Neural progenitor cell (in vitro differentiated cells): ENCODE data around the gene ILRUN. TPM values are rescaled to one million over a fixed set of nuclear protein-coding genes. Genes with fewer than 3 reads are reported as not detected.

ENCODE experiments used
- DNase-seq: peaks from one replicate; pipeline ENCODE4 v3.0.0-alpha.2; 2016; ENCODE audit warnings: low spot score
- H2AFZ ChIP-seq: fragments of 200-600 bp; sonication (generic); replicated peaks from 2 replicates; pipeline ENCODE4 v1.6.1; 2016; ENCODE audit warnings: antibody characterized with exemption
- H3F3A ChIP-seq: fragments of 200-600 bp; sonication (generic); 2 replicates; pipeline ENCODE4 v1.6.1; 2016; ENCODE audit warnings: antibody characterized with exemption, low read depth
- H3K27ac ChIP-seq: fragments of 200-600 bp; sonication (generic); 2 replicates; pipeline ENCODE4 v1.5.1; 2016; ENCODE audit warnings: mild to moderate bottlenecking
- H3K27me3 ChIP-seq: fragments of 200-600 bp; sonication (generic); 2 replicates; pipeline ENCODE4 v1.6.1; 2016; ENCODE audit warnings: mild to moderate bottlenecking, moderate library complexity
- H3K36me3 ChIP-seq: fragments of 200-600 bp; sonication (generic); 2 replicates; pipeline ENCODE4 v1.5.1; 2016
- H3K4me1 ChIP-seq: fragments of 200-600 bp; sonication (generic); 2 replicates; pipeline ENCODE4 v1.6.1; 2016; ENCODE audit warnings: mixed run types
- H3K4me2 ChIP-seq: fragments of 200-600 bp; sonication (generic); 2 replicates; pipeline ENCODE4 v1.6.1; 2016
- H3K4me3 ChIP-seq: fragments of 200-600 bp; sonication (generic); 2 replicates; pipeline ENCODE4 v1.5.1; 2016
- H3K79me2 ChIP-seq: fragments of 200-600 bp; sonication (generic); 2 replicates; pipeline ENCODE4 v1.6.1; 2016; ENCODE audit warnings: low read depth
- H3K9ac ChIP-seq: fragments of 200-600 bp; sonication (generic); 2 replicates; pipeline ENCODE4 v1.6.1; 2016
- H3K9me3 ChIP-seq: fragments of 200-600 bp; sonication (generic); 2 replicates; pipeline ENCODE4 v1.5.1; 2016; ENCODE audit warnings: low read depth
- H4K20me1 ChIP-seq: fragments of 200-600 bp; sonication (generic); 2 replicates; pipeline ENCODE4 v1.6.1; 2016; ENCODE audit warnings: low read depth
- H3K27ac Mint-ChIP-seq: 3 replicates; pipeline ENCODE4 v1.8.0; 2021; ENCODE audit warnings: mixed read lengths
- H3K27me3 Mint-ChIP-seq: 2 replicates; pipeline ENCODE4 v1.8.0; 2022; ENCODE audit warnings: low read depth, mild to moderate bottlenecking, inconsistent platforms, moderate library complexity, mixed read lengths; ENCODE audit not compliant: insufficient read depth
- H3K36me3 Mint-ChIP-seq: 3 replicates; pipeline ENCODE4 v1.8.0; 2021; ENCODE audit warnings: mixed read lengths
- H3K4me1 Mint-ChIP-seq: 3 replicates; pipeline ENCODE4 v1.8.0; 2021; ENCODE audit warnings: mixed read lengths
- H3K4me3 Mint-ChIP-seq: 3 replicates; pipeline ENCODE4 v1.8.0; 2021; ENCODE audit warnings: mild to moderate bottlenecking, moderate library complexity, mixed read lengths
- H3K9me3 Mint-ChIP-seq: 3 replicates; pipeline ENCODE4 v1.8.0; 2020; ENCODE audit warnings: mixed read lengths
- CTCF ChIP-seq: fragments of 200-600 bp; sonication (generic); IDR thresholded peaks from 2 replicates; pipeline ENCODE4 v1.5.1; 2017; ENCODE audit warnings: antibody characterized with exemption, mild to moderate bottlenecking
- EZH2 ChIP-seq: fragments of 200-600 bp; sonication (generic); IDR thresholded peaks from 2 replicates; pipeline ENCODE4 v1.6.1; 2017; ENCODE audit warnings: antibody characterized with exemption, mild to moderate bottlenecking, moderate library complexity
- EZH2phosphoT487 ChIP-seq: fragments of 200-600 bp; sonication (generic); IDR thresholded peaks from 2 replicates; pipeline ENCODE4 v1.6.1; 2017; ENCODE audit warnings: antibody characterized with exemption
- total RNA-seq: library from RNA; depleted of rRNA; stranded (reverse); fragments of >200 nt; gene quantifications from 2 replicates; pipeline ENCODE4 v1.2.3, GENCODE V29; 2015; ENCODE audit warnings: low replicate concordance

ILRUN gene
- total RNA-seq, 1 donor from 2014 or later = 33.2 TPM

- Mint-ChIP-seq H3K27me3 (no peaks in the 10 kb centered on the region), H3K27ac (no peak overlapping the region), H3K36me3 (peaks cover 5% of the 10 kb centered on the region), H3K4me1 (peaks cover 2% of the 10 kb centered on the region), H3K4me3 (no peak overlapping the region), H3K9me3 (no peaks in the 10 kb centered on the region)
- TF ChIP-seq EZH2 (no peak), EZH2phosphoT487 (no peak)
- H3K4me1 ChIP-seq = no peaks in the 10 kb centered on the region
- no peaks in the 10 kb centered on the region for H3K9me3 ChIP-seq
- peaks cover 99% of the 10 kb centered on the region for H3K79me2 ChIP-seq
- no peak overlapping the region for H3K4me3 ChIP-seq
- H3K9ac ChIP-seq = no peak overlapping the region
- no peaks in the 10 kb centered on the region for H3K27me3 ChIP-seq
- H4K20me1 ChIP-seq = peaks cover 28% of the 10 kb centered on the region
- H2AFZ ChIP-seq = no peak overlapping the region
- no peaks in the 10 kb centered on the region for H3K36me3 ChIP-seq
- H3K27ac ChIP-seq = no peak overlapping the region
- peaks cover 7% of the 10 kb centered on the region for H3F3A ChIP-seq
- H3K4me2 ChIP-seq = no peak overlapping the region
- DNase-seq = no peak
These were observed 28.9 kb downstream of the ILRUN start for GRCh38 chr6:34667481-34668238.

GRCh38 chr6:34665019-34665418, 31.5 kb downstream of the ILRUN start:
- Histone ChIP-seq H3K27me3 (no peaks in the 10 kb centered on the region), H3F3A (no peaks in the 10 kb centered on the region), H3K4me2 (no peak overlapping the region), H3K9ac (no peak overlapping the region), H3K27ac (no peak overlapping the region), H2AFZ (no peak overlapping the region), H3K79me2 (peaks cover 94% of the 10 kb centered on the region), H3K9me3 (no peaks in the 10 kb centered on the region), H3K36me3 (no peaks in the 10 kb centered on the region), H3K4me3 (no peak overlapping the region), H3K4me1 (no peaks in the 10 kb centered on the region), H4K20me1 (peaks cover 24% of the 10 kb centered on the region)
- Mint-ChIP-seq H3K36me3 (peaks cover 5% of the 10 kb centered on the region), H3K4me1 (peaks cover 2% of the 10 kb centered on the region), H3K27ac (no peak overlapping the region), H3K27me3 (no peaks in the 10 kb centered on the region), H3K9me3 (no peaks in the 10 kb centered on the region), H3K4me3 (no peak overlapping the region)
- no peak for DNase-seq
- no peak for TF ChIP-seq EZH2
- TF ChIP-seq EZH2phosphoT487 = no peak

DNA sequence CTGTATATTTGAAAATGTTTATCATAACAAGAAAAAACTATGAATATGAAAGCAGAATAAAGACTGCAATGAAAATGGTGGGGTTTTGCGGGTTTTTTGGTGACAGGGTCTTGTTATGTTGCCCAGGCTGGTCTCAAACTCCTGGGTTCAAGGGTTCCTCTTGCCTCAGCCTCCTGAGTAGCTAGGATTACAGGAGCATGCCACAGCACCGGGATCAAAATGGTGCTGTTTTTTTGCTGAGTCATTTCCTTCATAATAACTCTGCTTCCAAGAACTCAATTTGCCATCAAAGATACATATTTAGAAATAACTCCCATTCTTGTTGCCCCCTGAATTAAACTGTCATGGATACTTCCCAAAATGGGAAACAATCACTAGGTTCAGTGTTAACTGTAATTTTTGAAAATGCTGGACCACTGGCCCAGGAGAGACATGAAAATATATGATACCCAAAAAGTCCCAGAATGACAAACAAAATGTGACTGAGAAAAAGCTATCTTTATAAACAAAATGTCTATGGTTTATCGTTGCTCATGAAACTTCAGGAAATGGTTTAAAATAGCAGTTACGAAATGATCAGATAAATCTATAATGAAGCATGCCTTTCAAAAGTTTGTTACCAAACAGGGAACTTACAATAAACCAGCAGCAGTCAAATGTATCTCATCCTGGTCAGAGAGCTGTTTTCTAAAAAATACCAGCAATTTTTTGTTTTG, 32.2 kb downstream of the ILRUN start:
- H2AFZ ChIP-seq = no peak overlapping the region
- no peak overlapping the region for H3K27ac ChIP-seq
- Mint-ChIP-seq H3K27ac (no peak overlapping the region), H3K4me1 (peaks cover 2% of the 10 kb centered on the region), H3K9me3 (no peaks in the 10 kb centered on the region), H3K27me3 (no peaks in the 10 kb centered on the region), H3K4me3 (no peak overlapping the region), H3K36me3 (peaks cover 3% of the 10 kb centered on the region)
- TF ChIP-seq EZH2 (no peak), EZH2phosphoT487 (no peak), CTCF (no peak)
- H3K79me2 ChIP-seq = peaks cover 94% of the 10 kb centered on the region
- H3K4me3 ChIP-seq = no peak overlapping the region
- H4K20me1 ChIP-seq = peaks cover 24% of the 10 kb centered on the region
- DNase-seq = no peak
- H3K4me1 ChIP-seq = no peaks in the 10 kb centered on the region
- H3F3A ChIP-seq = no peaks in the 10 kb centered on the region
- no peak overlapping the region for H3K4me2 ChIP-seq
- no peaks in the 10 kb centered on the region for H3K27me3 ChIP-seq
- no peak overlapping the region for H3K9ac ChIP-seq
- H3K9me3 ChIP-seq = no peaks in the 10 kb centered on the region
- H3K36me3 ChIP-seq = no peaks in the 10 kb centered on the region

- Histone ChIP-seq H3K27me3 (no peaks in the 10 kb centered on the region), H3F3A (peaks cover 4% of the 10 kb centered on the region), H3K79me2 (peaks cover 94% of the 10 kb centered on the region), H3K9ac (no peak overlapping the region), H3K4me3 (no peak overlapping the region), H3K27ac (no peak overlapping the region), H3K9me3 (no peaks in the 10 kb centered on the region), H4K20me1 (peaks cover 28% of the 10 kb centered on the region), H3K36me3 (no peaks in the 10 kb centered on the region), H3K4me1 (no peaks in the 10 kb centered on the region), H3K4me2 (no peak overlapping the region), H2AFZ (no peak overlapping the region)
- Mint-ChIP-seq H3K27me3 (no peaks in the 10 kb centered on the region), H3K27ac (no peak overlapping the region), H3K4me1 (peaks cover 2% of the 10 kb centered on the region), H3K4me3 (no peak overlapping the region), H3K36me3 (peaks cover 2% of the 10 kb centered on the region), H3K9me3 (no peaks in the 10 kb centered on the region)
- TF ChIP-seq EZH2 = no peak
- TF ChIP-seq CTCF = no peak
- TF ChIP-seq EZH2phosphoT487 = no peak
- DNase-seq = no peak
These were observed 32.7 kb downstream of the ILRUN start for GRCh38 chr6:34663831-34664255.
